Activated CD8-positive, alpha-beta memory T cell treated with anti-CD3 and anti-CD28 coated beads, Interleukin-2, amount 10 ng/mL, durations not matched to agents 7 days and 5 days (primary cell): Measurements from ENCODE around the gene FAM3A. TPM values are rescaled to one million over a fixed set of nuclear protein-coding genes. Genes with fewer than 3 reads are reported as not detected.

Source experiments
- ATAC-seq: fragments of 150-1000 bp; cut with Tn5 transposase; one replicate; pipeline ENCODE4 v1.10.0; 2021; ENCODE audit warnings: moderate library complexity
- CTCF ChIA-PET: fragments of 350-600 bp; sonication (Branson Sonifier 250); formaldehyde crosslinking; loops from one replicate; lab custom pipeline; 2021; ENCODE audit warnings: antibody characterized with exemption; lab: Charles Lee
- DNase-seq: peaks from one replicate; pipeline ENCODE4 v3.0.0-alpha.2; 2020
- H3K27ac Mint-ChIP-seq: one replicate; pipeline ENCODE4 v1.8.0; 2021; ENCODE audit warnings: mild to moderate bottlenecking, mixed read lengths
- H3K27me3 Mint-ChIP-seq: one replicate; pipeline ENCODE4 v1.8.0; 2021; ENCODE audit warnings: mixed read lengths
- H3K36me3 Mint-ChIP-seq: one replicate; pipeline ENCODE4 v1.8.0; 2021; ENCODE audit warnings: mild to moderate bottlenecking, mixed read lengths
- H3K4me1 Mint-ChIP-seq: one replicate; pipeline ENCODE4 v1.8.0; 2021; ENCODE audit warnings: mixed read lengths
- H3K4me3 Mint-ChIP-seq: one replicate; pipeline ENCODE4 v1.8.0; 2021; ENCODE audit warnings: mild to moderate bottlenecking, moderate library complexity, mixed read lengths
- H3K9me3 Mint-ChIP-seq: one replicate; pipeline ENCODE4 v1.8.0; 2022; ENCODE audit warnings: low read depth, mixed read lengths
- total RNA-seq, 2 experiments: library from RNA; stranded (reverse); gene quantifications; one replicate each; pipeline ENCODE4 v1.2.3, GENCODE V29; 2021

FAM3A gene
- total RNA-seq, 2 experiments from 2014 or later, result 21.5 to 31.7 TPM

DNA sequence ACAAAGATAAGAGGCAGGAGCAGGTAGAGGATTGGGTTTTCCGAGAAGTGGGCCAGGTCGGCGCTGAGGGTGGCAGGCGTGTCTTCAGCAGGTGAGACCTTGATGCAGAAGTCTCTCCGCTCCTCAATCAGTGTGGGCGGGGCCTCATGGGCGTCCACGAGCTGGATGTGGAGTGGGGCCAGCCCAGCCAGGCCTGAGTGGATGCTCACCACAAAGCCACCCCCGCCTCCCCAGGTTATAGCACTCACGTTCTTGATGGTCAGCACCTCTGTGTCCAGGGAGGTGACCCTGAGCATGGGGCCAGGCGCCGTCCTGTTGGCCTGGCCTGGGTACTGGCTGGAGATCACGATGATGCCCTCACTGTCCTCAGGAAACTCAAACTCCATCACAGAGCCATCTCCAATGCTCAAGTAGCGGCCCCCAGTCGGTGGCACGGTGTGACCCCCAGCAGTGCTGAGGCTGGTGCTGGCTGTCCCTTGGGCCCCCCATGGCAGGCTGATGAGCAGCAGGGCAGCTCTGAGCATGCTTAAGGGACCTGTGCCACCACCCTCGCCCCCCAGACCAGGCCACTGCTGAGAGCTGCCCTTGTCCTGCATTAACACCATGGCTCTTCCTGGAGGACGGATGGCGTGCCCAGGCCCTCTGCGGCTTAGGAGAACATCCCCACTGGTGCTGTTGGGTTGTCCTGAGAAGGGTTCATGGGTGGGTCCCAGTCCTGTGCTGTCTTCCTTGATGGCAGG lies 27.5 kb downstream of the FAM3A start:
- Mint-ChIP-seq H3K27ac (no peak overlapping the region), H3K27me3 (no peaks in the 10 kb centered on the region), H3K4me3 (no peak overlapping the region), H3K4me1 (peaks cover 37% of the 10 kb centered on the region), H3K9me3 (no peaks in the 10 kb centered on the region), H3K36me3 (peaks cover under 1% of the 10 kb centered on the region)
- DNase-seq (no peak), ATAC-seq (no peak)
- CTCF ChIA-PET, result interaction anchor here (0.6 to 1.3 kb wide), 2 partner anchors 45 to 509 kb away, joined by 3 to 4 read pairs; no protein-coding TSS in a partner anchor

DNA sequence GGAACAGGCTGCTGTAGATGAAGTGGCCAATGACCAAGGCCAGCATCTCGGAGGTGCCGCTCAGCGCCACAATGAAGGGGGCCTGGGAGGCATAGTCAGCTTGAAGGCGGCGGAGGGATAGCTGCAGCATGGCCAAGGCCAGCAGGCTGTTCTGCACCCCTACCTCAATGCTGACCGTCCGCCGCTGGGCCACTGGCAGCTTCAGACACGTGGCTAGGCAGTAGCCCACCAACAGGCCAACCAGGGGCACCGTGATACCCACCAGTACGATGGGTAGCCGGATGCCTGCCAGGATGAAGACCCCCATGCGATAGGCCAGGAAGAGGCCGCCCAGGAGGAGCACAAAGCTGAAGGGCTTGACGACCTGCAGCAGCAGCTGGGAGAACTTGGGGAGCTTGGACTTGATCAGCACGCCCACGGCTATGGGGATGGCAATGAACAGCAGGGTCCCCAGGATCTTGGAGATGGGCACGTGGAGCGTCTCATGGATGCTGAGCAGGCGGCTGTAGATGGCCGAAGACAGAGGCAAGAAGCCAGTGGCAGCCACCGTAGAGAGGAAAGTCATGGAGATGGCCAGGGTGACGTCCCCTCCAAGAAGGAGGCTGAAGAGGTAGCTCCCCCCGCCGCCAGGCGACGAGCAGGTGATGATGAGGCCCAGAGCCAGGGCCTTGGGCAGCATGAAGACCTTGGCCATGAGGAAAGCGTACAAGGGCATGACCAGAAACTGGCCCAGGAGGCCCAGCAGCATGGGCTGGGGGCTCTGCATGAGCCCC lies 28.3 kb downstream of the FAM3A start:
- no peaks in the 10 kb centered on the region for H3K9me3 Mint-ChIP-seq

DNA sequence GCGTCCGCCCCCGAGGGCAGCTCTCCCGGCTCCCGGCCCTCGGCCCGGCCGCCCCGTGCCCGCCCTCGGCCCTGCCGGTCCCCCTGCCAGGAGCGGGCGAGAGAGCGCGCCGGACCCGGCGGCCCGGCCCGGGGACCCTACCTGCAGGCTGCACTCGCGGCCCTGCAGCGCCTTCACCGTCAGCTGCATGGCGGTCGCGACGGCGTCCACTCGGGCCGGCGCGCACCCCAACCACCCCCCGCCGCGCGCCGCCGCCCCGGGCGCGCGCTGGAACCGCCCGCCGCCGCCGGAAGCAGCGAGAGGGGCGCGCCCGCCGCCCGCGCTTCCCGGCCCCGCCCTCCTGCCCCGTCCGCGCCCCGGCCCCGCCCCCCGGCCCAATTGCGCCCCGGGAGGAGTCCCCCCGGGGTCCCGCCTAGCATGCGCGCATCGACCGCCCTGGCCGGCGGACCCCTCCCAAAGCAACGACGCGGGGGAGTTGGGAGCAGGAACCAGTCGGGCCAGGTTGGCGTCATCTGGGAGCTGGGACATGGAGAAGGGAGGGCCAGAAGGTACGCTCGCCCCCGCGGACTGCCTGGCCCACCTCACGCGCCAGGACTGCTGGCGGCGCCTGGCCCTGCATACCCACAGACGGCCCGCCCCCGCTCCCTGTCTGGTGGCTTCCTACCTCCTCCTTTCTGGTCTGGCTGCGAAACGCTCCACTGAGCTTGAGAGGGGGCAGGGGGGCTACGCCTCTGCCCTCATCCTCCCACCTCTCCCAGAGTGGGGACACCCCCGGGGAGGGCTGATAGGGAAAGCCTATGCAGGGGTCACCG lies 29.4 kb downstream of the FAM3A start, which contains the start of gene UBL4A:
UBL4A (minus strand) TSS at position 220 of the 812 bp plus-strand sequence; CDS start at position 189, 31 bp downstream.
- ATAC-seq, result peak; percentile 27

More for the DNA sequence above, 28.3 kb downstream of the FAM3A start:
- Mint-ChIP-seq H3K27me3 (no peaks in the 10 kb centered on the region), H3K27ac (no peak overlapping the region), H3K4me1 (peaks cover 38% of the 10 kb centered on the region), H3K36me3 (peaks cover 2% of the 10 kb centered on the region), H3K4me3 (peak overlapping the region; percentile 63)
- DNase-seq (no peak), ATAC-seq (no peak)
- CTCF ChIA-PET, result interaction anchor here (0.6 to 1.6 kb wide), 2 partner anchors 59 to 508 kb away, joined by 3 read pairs; no protein-coding TSS in a partner anchor

DNA sequence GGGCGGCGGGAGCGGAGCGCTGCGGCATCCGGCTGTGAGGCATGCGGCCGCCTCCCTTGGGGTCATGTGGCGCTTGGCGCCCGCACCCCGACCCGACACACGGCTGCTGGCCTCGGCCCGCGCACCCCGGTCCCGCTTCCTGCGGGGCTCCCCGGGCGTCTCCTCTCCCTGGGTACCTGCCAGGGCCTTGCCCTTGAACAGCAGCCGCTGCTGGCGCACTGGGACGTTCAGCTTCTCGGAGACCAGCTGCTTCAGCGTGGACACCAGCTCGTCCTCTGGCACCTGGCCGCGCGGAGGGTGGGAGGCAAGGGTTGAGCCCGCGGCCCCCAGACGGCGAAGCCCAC lies 30.0 kb downstream of the FAM3A start:
- Mint-ChIP-seq H3K4me3 (peak overlapping the region; percentile 63), H3K4me1 (peaks cover 39% of the 10 kb centered on the region), H3K27ac (no peak overlapping the region), H3K36me3 (peaks cover 2% of the 10 kb centered on the region), H3K9me3 (no peaks in the 10 kb centered on the region), H3K27me3 (no peaks in the 10 kb centered on the region)
- CTCF ChIA-PET, result interaction anchor here (1.0 to 1.6 kb wide), 4 partner anchors 42 to 113 kb away, joined by 3 read pairs; no protein-coding TSS in a partner anchor
- ATAC-seq, result peak; percentile 4
- peak; percentile 56 for DNase-seq

More for the DNA sequence above, 29.4 kb downstream of the FAM3A start, which contains the start of gene UBL4A:
- Mint-ChIP-seq H3K27ac (peak within 1 kb of the TSS; percentile 76), H3K9me3 (no peaks in the 10 kb centered on the region), H3K27me3 (no peaks in the 10 kb centered on the region), H3K4me3 (peak within 1 kb of the TSS; percentile 63), H3K4me1 (peaks cover 41% of the 10 kb centered on the region), H3K36me3 (peaks cover 2% of the 10 kb centered on the region)
- peak; percentile 62 for DNase-seq
- CTCF ChIA-PET, result interaction anchor here (1.0 to 1.6 kb wide), 3 partner anchors 46 to 113 kb away, joined by 3 read pairs; no protein-coding TSS in a partner anchor

DNA sequence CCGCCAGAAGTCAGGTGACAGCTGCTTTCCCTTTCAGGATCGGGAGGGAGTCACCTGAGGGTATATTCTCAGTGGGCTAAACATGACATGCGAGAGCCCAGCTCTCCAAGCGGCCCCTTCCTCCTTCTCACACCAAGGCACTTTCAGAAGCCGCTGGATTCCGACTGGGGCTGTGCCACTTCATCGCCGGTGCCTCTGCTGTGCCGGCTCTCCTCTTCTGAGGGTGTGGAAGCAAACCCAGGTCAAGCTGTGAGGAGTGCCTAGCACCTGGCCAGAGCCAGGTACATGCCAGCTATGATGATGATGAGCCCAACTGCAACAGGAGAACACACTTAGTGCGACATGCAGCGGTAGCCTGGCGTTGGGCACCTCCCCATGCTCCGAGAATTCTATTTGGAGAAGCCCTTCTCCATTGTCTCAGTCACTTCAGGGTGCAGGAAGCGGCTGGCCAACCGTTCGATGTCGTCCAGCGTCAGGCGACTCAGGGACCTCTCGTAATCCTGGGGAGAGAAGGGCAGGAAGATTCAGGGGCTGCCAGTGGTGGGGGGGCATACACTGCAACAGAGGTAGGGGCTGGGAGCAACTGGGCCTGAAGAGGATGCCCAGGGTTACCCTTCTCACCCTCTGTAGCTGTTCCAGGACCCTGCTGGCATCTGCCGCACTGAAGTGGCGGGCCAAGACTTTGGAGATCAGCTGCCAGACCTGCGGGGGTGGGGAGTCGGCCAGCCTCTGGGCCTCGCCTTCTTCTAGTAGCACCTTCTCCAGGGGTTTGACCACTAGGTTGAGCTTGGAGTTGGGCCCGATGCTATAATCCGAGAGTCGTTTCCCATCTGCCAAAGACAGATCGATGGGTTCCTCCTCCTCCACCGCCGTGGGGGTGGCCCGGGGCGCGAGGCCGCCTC lies 30.6 kb downstream of the FAM3A start:
- DNase-seq (no peak), ATAC-seq (no peak)
- Mint-ChIP-seq H3K4me1 (peaks cover 37% of the 10 kb centered on the region), H3K4me3 (peak overlapping the region; percentile 61), H3K27me3 (no peaks in the 10 kb centered on the region), H3K36me3 (peaks cover 2% of the 10 kb centered on the region), H3K9me3 (no peaks in the 10 kb centered on the region), H3K27ac (peak overlapping the region; percentile 76)
- CTCF ChIA-PET, result interaction anchor here (1.0 to 1.6 kb wide), 3 partner anchors 42 to 56 kb away, joined by 3 read pairs; no protein-coding TSS in a partner anchor

DNA sequence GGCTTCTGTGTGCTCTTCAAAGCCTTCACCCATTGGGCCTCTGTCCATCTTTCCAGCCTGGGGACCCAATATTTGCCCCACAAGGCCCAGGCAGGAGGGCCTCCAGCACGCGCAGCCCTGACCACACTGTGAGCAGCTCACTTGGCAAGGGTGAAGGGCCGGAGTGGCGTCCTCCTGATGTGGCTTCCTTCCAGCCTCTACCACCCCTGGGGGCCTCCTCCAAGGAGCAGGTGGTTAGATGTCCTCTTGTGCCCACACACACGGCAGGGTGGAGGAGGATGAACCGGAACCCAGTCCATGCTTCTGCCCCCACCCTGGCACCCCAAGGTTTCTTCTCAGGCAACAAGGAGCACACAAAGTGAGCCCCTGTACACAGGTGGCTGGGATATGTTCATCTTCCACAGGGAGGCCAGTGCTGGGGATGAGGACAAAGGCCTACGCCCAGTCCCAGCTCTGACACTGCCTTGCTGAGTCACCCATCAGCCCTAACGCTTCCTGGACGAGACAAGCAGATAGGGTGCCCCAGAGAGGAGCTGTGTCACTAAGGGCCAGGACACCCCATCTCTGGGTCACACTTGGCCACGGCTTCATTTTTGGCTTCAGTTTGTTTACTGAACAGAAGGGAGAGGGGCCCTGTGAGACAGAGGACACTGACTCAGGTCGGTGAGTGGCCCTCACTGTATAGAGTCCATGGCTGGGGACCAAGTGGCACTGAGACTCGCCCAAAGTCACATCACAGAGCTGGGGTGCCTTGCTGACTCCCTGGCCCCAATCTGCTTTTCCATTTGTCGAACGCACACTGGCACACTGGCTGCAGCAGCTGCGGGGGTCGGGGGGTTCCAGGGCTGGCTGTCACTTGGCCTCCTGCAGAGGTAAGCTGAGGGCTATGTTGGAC lies 31.5 kb downstream of the FAM3A start:
- ATAC-seq, result no peak
- Mint-ChIP-seq H3K27me3 (no peaks in the 10 kb centered on the region), H3K9me3 (no peaks in the 10 kb centered on the region), H3K27ac (no peak overlapping the region), H3K4me1 (peaks cover 36% of the 10 kb centered on the region), H3K36me3 (peaks cover 2% of the 10 kb centered on the region), H3K4me3 (no peak overlapping the region)
- CTCF ChIA-PET, result interaction anchor here (1.3 kb wide), 2 partner anchors 43 to 86 kb away, joined by 3 read pairs; partner anchors contain the start of gene RPL10
- DNase-seq, result no peak

DNA sequence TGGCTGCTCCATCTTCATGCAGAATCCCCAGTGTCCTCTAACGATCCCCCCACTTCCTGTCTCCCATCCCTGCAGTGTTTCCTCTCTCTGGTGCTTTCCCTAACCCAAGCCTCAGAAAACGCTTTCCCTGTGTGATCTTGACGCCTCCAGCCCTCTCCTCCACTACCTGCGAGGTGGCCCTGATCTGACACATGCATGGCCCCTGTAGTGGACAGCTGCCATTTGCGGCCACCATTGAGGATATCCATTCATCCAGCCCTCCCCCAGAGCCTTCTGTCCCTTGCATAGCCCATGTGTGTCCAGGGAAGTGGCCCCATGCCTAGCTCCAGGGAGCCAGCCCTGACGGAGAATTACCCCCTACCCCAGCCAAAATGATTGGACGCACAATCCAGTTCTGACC lies 32.7 kb downstream of the FAM3A start:
- DNase-seq (no peak), ATAC-seq (no peak)
- H3K4me1 Mint-ChIP-seq, result peaks cover 28% of the 10 kb centered on the region
- no peak overlapping the region for H3K4me3 Mint-ChIP-seq
- peaks cover 2% of the 10 kb centered on the region for H3K36me3 Mint-ChIP-seq
- no peaks in the 10 kb centered on the region for H3K9me3 Mint-ChIP-seq
- H3K27ac Mint-ChIP-seq, result no peak overlapping the region
- no peaks in the 10 kb centered on the region for H3K27me3 Mint-ChIP-seq
- CTCF ChIA-PET, result interaction anchor here (1.3 kb wide), 1 partner anchor 85 kb away, joined by 3 read pairs; the partner anchor contains the start of gene RPL10

DNA sequence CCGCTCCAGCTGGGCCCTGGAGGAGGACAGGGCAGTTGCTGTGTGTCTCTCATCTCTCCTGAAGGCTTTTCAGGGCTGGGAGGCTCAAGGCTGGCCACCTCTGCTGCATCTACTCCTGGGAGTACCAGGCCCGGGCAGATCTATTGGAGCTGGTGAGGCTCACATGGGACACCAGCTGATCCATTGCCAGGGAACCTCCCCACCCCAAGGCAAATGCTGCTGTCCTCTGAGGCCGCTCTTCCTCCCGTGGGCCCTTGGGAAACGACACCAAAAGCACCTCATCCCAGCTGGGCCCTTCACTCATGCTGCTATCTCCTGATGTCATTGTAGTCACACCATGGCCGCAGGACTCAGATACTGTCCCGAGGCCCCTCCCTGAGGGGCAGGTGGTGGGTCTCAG lies 33.2 kb downstream of the FAM3A start:
- Mint-ChIP-seq H3K27me3 (no peaks in the 10 kb centered on the region), H3K9me3 (no peaks in the 10 kb centered on the region), H3K4me3 (no peak overlapping the region), H3K36me3 (peaks cover 2% of the 10 kb centered on the region), H3K4me1 (peaks cover 27% of the 10 kb centered on the region), H3K27ac (no peak overlapping the region)
- ATAC-seq (no peak), DNase-seq (no peak)
- CTCF ChIA-PET, result interaction anchor here (0.6 kb wide), 1 partner anchor 820 kb away, joined by 6 read pairs; no protein-coding TSS in a partner anchor

DNA sequence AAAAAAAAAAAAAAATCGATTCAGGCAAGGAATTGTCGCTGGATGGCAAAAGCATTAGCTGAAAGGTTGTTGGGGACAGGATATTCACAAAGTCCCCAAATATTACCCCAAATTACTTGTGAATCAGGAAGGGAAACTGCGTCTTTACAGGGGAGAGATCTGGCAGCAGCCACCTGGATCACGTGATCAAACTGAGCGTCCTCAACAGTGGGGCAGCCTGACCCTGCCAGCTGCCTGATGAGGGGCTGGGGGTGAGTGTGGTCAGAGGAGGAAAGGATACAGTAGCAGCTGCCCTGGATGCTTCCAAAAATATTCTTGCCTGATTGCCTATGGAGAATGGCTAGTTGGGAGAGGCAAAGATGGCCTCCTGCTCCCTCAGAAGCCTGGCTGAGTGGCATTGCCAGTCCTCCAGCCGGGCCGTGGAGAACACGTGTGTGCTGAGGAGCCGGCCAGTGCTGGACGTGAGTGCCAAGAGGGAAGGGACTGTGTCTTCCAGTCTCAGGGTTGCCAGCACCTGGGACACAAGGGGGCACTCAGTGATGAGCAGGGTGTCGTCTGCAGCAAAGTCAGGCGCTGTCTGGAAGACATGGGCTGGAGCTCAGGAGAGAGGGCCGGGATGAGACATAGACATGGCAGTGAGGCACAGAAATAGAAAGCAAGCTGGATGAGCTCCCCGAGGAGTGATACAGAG lies 34.0 kb downstream of the FAM3A start:
- H3K9me3 Mint-ChIP-seq, result no peaks in the 10 kb centered on the region
- H3K4me1 Mint-ChIP-seq, result peaks cover 30% of the 10 kb centered on the region
- no peak for DNase-seq
- peak overlapping the region; percentile 9 for H3K4me3 Mint-ChIP-seq
- H3K27ac Mint-ChIP-seq, result no peak overlapping the region
- CTCF ChIA-PET, result interaction anchor here (0.6 to 1.2 kb wide), 2 partner anchors 108 to 819 kb away, joined by 3 to 6 read pairs; no protein-coding TSS in a partner anchor
- no peak for ATAC-seq
- H3K36me3 Mint-ChIP-seq, result peaks cover 2% of the 10 kb centered on the region
- H3K27me3 Mint-ChIP-seq, result no peaks in the 10 kb centered on the region

DNA sequence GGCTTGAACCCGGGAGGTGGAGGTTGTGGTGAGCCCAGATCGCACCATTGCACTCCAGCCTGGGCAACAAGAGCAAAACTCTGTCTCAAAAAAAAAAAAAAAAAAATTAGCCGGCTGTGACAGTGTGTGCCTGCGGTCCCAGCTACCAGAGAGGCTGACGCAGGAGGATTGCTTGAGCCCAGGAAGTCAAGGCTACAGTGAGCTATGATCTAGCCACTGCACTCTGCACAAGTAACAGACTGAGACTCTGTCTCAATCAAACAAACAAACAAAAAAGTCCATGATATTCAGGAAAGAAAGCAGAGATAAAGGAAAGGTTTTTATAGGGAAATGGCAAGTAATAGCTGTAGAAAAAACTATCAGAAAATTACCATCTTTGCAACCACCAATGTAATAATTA lies 34.8 kb downstream of the FAM3A start:
- Mint-ChIP-seq H3K4me3 (no peak overlapping the region), H3K36me3 (peaks cover 2% of the 10 kb centered on the region), H3K27me3 (no peaks in the 10 kb centered on the region), H3K9me3 (no peaks in the 10 kb centered on the region), H3K4me1 (peaks cover 35% of the 10 kb centered on the region), H3K27ac (no peak overlapping the region)
- no peak for DNase-seq
- CTCF ChIA-PET, result interaction anchor here (1.2 kb wide), 1 partner anchor 108 kb away, joined by 3 read pairs; no protein-coding TSS in a partner anchor
- ATAC-seq, result no peak
